SK-N-SH (cell line): ENCODE results near the gene ATP2B1. TPM values are rescaled to one million over a fixed set of nuclear protein-coding genes. Genes with fewer than 3 reads are reported as not detected.

Source experiments
- CTCF ChIA-PET: fragments of 300-600, 350-600 bp; formaldehyde crosslinking; extraction: SDS; loops from one replicate; lab custom pipeline; 2021; lab: Yijun Ruan, JAX
- POLR2A ChIA-PET: fragments of 350-600 bp; sonication (Branson Sonifier 250); formaldehyde crosslinking; extraction: SDS; loops from one replicate; lab custom pipeline; 2020; ENCODE audit warnings: antibody characterized with exemption, inconsistent platforms; lab: Yijun Ruan, JAX
- DNase-seq: peaks from one replicate; pipeline ENCODE4 v3.0.0; 2012
- H2AFZ ChIP-seq: fragments of 200-600 bp; sonication (generic); 2 replicates; pipeline ENCODE4 v1.8.1; 2016; ENCODE audit warnings: antibody characterized with exemption, mild to moderate bottlenecking, low read depth
- H3F3A ChIP-seq: fragments of 200-600 bp; sonication (generic); replicated peaks from 2 replicates; pipeline ENCODE3; 2016; ENCODE audit warnings: antibody characterized with exemption, mild to moderate bottlenecking; ENCODE audit not compliant: insufficient read depth
- H3K27ac ChIP-seq, 2 experiments: fragments of 200-500 bp in 1 of 2; fragments of 200-600 bp in 1 of 2; sonication (Bioruptor generic) in 1 of 2; sonication (generic), shearing (Covaris generic) in 1 of 2; 2 replicates each; pipeline versions ENCODE4 v1.5.1 to v1.6.1; 2014 to 2016; ENCODE audit warnings: low read depth in 2 of 2, inconsistent platforms in 1 of 2, low read length in 1 of 2, mild to moderate bottlenecking in 1 of 2, mixed read lengths in 1 of 2
- H3K27me3 ChIP-seq: fragments of 200-600 bp; sonication (generic), shearing (Covaris generic); 2 replicates; pipeline ENCODE4 v1.6.1; 2016; ENCODE audit warnings: mixed run types; ENCODE audit not compliant: insufficient read depth
- H3K36me3 ChIP-seq, 2 experiments: fragments of 200-500 bp in 1 of 2; fragments of 200-600 bp in 1 of 2; sonication (Bioruptor generic) in 1 of 2; sonication (generic) in 1 of 2; replicated peaks in 1 of 2; 2 replicates each; pipeline versions ENCODE3 to v1.5.1; 2014 to 2016; ENCODE audit warnings: low read length in 1 of 2, mild to moderate bottlenecking in 1 of 2; ENCODE audit not compliant: insufficient read depth in 2 of 2, control insufficient read depth in 1 of 2
- H3K4me1 ChIP-seq, 2 experiments: fragments of 200-500 bp in 1 of 2; fragments of 200-600 bp in 1 of 2; sonication (Bioruptor generic) in 1 of 2; sonication (generic), shearing (Covaris generic) in 1 of 2; 2 replicates each; pipeline versions ENCODE4 v1.5.1 to v1.6.1; 2014 to 2016; ENCODE audit warnings: low read depth in 1 of 2, low read length in 1 of 2, mixed run types in 1 of 2; ENCODE audit not compliant: insufficient read depth in 2 of 2, control insufficient read depth in 1 of 2
- H3K4me2 ChIP-seq: fragments of 200-600 bp; sonication (generic), shearing (Covaris generic); 2 replicates; pipeline ENCODE4 v1.6.1; 2017; ENCODE audit warnings: mixed run types
- H3K4me3 ChIP-seq, 2 experiments: fragments of 200-500 bp in 1 of 2; fragments of 200-600 bp in 1 of 2; sonication (Bioruptor generic) in 1 of 2; sonication (generic), shearing (Covaris generic) in 1 of 2; 2 replicates each; pipeline versions ENCODE4 v1.5.1 to v1.8.1; 2014 to 2016; ENCODE audit warnings: low read depth in 2 of 2, inconsistent platforms in 1 of 2, low read length in 1 of 2, mild to moderate bottlenecking in 1 of 2, mixed read lengths in 1 of 2, moderate library complexity in 1 of 2
- H3K79me2 ChIP-seq: fragments of 200-600 bp; sonication (generic); 2 replicates; pipeline ENCODE4 v1.8.1; 2017; ENCODE audit warnings: mild to moderate bottlenecking; ENCODE audit not compliant: insufficient read depth
- H3K9ac ChIP-seq: fragments of 200-600 bp; sonication (generic); 2 replicates; pipeline ENCODE4 v1.6.1; 2017; ENCODE audit warnings: mixed run types
- H3K9me2 ChIP-seq: fragments of 200-600 bp; sonication (generic); 2 replicates; pipeline ENCODE4 v1.6.1; 2017; ENCODE audit warnings: mixed run types
- H3K9me3 ChIP-seq: fragments of 200-600 bp; sonication (generic); 2 replicates; pipeline ENCODE4 v1.6.1; 2017; ENCODE audit warnings: mixed run types, mild to moderate bottlenecking, moderate library complexity
- H4K20me1 ChIP-seq: fragments of 200-600 bp; sonication (generic); 2 replicates; pipeline ENCODE4 v1.6.1; 2017; ENCODE audit warnings: mild to moderate bottlenecking, mixed run types; ENCODE audit not compliant: insufficient read depth
- CHD2 ChIP-seq: fragments of 150-350 bp; IDR thresholded peaks from 2 replicates; pipeline ENCODE4 v1.6.1; 2018; ENCODE audit warnings: low read length; ENCODE audit not compliant: partially characterized antibody
- EP300 ChIP-seq, 2 experiments: IDR thresholded peaks; 2 replicates each; pipeline versions ENCODE4 v1.4.0 to v1.6.1; 2012; ENCODE audit warnings: borderline replicate concordance in 1 of 2, low read depth in 1 of 2, low read length in 1 of 2
- EZH2phosphoT487 ChIP-seq: fragments of 200-600 bp; sonication (generic); IDR thresholded peaks from 2 replicates; pipeline ENCODE4 v1.6.1; 2017; ENCODE audit warnings: low read depth, mixed run types, mild to moderate bottlenecking, antibody characterized with exemption, moderate library complexity, borderline replicate concordance
- FOXM1 ChIP-seq: IDR thresholded peaks from 2 replicates; pipeline ENCODE4 v1.4.0; 2012; ENCODE audit warnings: low read depth, mild to moderate bottlenecking
- GATA2 ChIP-seq: sonication (generic); formaldehyde crosslinking; IDR thresholded peaks from 2 replicates; pipeline ENCODE4 v1.5.0; 2020; ENCODE audit warnings: mild to moderate bottlenecking, missing genetic modification reagents
- MXI1 ChIP-seq: IDR thresholded peaks from 2 replicates; pipeline ENCODE4 v1.6.1; 2012; ENCODE audit warnings: mild to moderate bottlenecking, low read depth, low read length, improper control_type of control experiment
- NRF1 ChIP-seq: IDR thresholded peaks from 2 replicates; pipeline ENCODE4 v1.6.1; 2012; ENCODE audit warnings: low read depth, mild to moderate bottlenecking, low read length
- POLR2AphosphoS5 ChIP-seq: IDR thresholded peaks from 2 replicates; pipeline ENCODE4 v1.6.1; 2012; ENCODE audit warnings: low read depth, low read length
- RAD21 ChIP-seq: IDR thresholded peaks from 2 replicates; pipeline ENCODE4 v1.6.1; 2012; ENCODE audit warnings: mild to moderate bottlenecking, low read length
- RCOR1 ChIP-seq: fragments of 150-350 bp; IDR thresholded peaks from 2 replicates; pipeline ENCODE4 v1.6.1; 2017; ENCODE audit warnings: antibody characterized with exemption, low read length
- RXRA ChIP-seq: IDR thresholded peaks from 2 replicates; pipeline ENCODE4 v1.4.0; 2012; ENCODE audit warnings: low read depth, mild to moderate bottlenecking, borderline replicate concordance
- TAF1 ChIP-seq: IDR thresholded peaks from 2 replicates; pipeline ENCODE4 v1.6.1; 2012; ENCODE audit warnings: low read depth, mild to moderate bottlenecking, low read length, moderate library complexity, borderline replicate concordance
- TCF12 ChIP-seq: IDR thresholded peaks from 2 replicates; pipeline ENCODE4 v1.4.0; 2012
- TEAD4 ChIP-seq: IDR thresholded peaks from 2 replicates; pipeline ENCODE4 v1.4.0; 2012; ENCODE audit warnings: mild to moderate bottlenecking, borderline replicate concordance; ENCODE audit not compliant: insufficient read depth
- YY1 ChIP-seq: IDR thresholded peaks from 2 replicates; pipeline ENCODE4 v1.4.0; 2012; ENCODE audit warnings: low read depth, mild to moderate bottlenecking
- WGBS: methylation state at CpG from one replicate; pipeline ENCODE4 v1.1.6; 2017; ENCODE audit warnings: low lambda C conversion rate; 5-methylcytosine and 5-hydroxymethylcytosine counted together
- polyA plus RNA-seq, 3 experiments: library from polyadenylated mRNA; depleted of rRNA; stranded (reverse); fragments of >200 nt; gene quantifications; 2 replicates each; pipeline ENCODE4 v1.2.3, GENCODE V29; 2012
- TF ChIP-seq, protein P1 (sequence below): fragments of 150-350 bp; IDR thresholded peaks from 2 replicates; pipeline ENCODE4 v1.6.1; 2016; ENCODE audit warnings: mild to moderate bottlenecking, low read depth, low read length
- TF ChIP-seq, protein P2 (sequence below): IDR thresholded peaks from 2 replicates; pipeline ENCODE4 v1.4.0; 2012; ENCODE audit warnings: low read depth, borderline replicate concordance
- TF ChIP-seq, protein P3 (sequence below): IDR thresholded peaks from 2 replicates; pipeline ENCODE4 v1.4.0; 2012; ENCODE audit warnings: low read depth, borderline replicate concordance
- TF ChIP-seq, protein P4 (sequence below): fragments of 200-600 bp; sonication (generic); IDR thresholded peaks from 2 replicates; pipeline ENCODE4 v1.6.1; 2017; ENCODE audit warnings: antibody characterized with exemption, mild to moderate bottlenecking, moderate library complexity

ATP2B1 gene
- polyA plus RNA-seq, 1 of the 3 experiments (the other 2 are of a cell fraction) = 4.3 TPM

DNA sequence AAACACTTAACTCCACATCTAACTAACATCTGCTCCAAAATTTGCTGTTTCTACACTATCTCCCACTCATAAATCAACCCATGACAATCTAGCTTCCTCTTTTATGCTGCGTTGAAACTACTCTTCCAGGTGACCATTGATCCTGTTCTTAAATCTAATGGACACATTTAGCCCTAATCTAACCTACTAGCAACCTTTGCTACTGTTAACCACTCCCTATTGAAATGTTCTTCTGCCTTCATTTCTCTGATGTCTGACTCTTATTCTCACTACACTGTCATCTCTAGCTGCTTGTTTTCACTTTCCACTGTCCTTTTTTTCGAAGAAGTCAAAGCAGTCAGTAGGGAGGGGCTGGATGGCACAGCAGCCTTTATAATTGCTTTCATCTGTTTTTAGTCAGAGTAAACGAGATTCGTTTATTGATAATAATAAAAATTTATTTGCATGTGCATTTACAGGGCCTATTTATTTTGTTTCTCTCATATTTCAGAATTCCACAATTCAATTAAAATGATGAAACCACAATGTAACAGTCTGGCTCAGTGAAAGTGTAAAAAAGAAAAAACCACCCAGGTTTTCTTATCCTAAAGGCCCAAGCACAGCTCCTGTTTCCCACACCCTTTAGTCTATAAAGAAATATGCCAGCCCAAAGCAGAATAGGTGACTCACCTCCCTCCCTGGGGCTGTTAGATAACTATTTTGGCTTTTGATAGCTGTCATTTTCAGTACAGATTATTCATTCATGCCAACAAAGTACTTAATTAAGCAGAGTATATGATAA is 44.9 kb downstream of the ATP2B1 start:
- 0 out of 4 replicates have a peak, but pooled peaks of 1 of the 2 experiments have one; percentile 13 for TF ChIP-seq EP300 (IDR thresholded peaks at IDR 0.05; ENCODE audit: borderline replicate concordance in 1 of 2, low read depth in 1 of 2, low read length in 1 of 2)
- TF ChIP-seq RCOR1 = no peak
- no peak for TF ChIP-seq TAF1
- peak; percentile 34 for TF ChIP-seq TCF12
- TF ChIP-seq, all 33 proteins: peak for 2
- Histone ChIP-seq H3K27me3 (no peaks in the 10 kb centered on the region), H3K79me2 (peaks cover 5% of the 10 kb centered on the region), H3K36me3 (no peaks in the 10 kb centered on the region), H3K9me2 (peaks cover 4% of the 10 kb centered on the region; the same call in 1 of the 2 replicates), H3K9ac (no peak overlapping the region), H2AFZ (no peak overlapping the region), H4K20me1 (no peaks in the 10 kb centered on the region), H3K4me2 (peak overlapping the region; percentile 58; the same call in 1 of the 2 replicates), H3K4me3 (no peak overlapping the region), H3K27ac (peak overlapping the region; percentile 20 to 22; a peak in 3 of 4 replicates), H3F3A (no peaks in the 10 kb centered on the region), H3K9me3 (no peaks in the 10 kb centered on the region), H3K4me1 (peaks cover 5 to 16% of the 10 kb centered on the region in 2 experiments; a peak in 3 of 4 replicates)
- WGBS = 24% methylated on average over 4 of the region's 4 CpGs
- POLR2A ChIA-PET = no interaction called here
- CTCF ChIA-PET = interaction anchor here (1.0 kb wide), 1 partner anchor 45 kb away, joined by 4 read pairs; the partner anchor contains the start of gene ATP2B1
- peak; percentile 54 for DNase-seq

DNA sequence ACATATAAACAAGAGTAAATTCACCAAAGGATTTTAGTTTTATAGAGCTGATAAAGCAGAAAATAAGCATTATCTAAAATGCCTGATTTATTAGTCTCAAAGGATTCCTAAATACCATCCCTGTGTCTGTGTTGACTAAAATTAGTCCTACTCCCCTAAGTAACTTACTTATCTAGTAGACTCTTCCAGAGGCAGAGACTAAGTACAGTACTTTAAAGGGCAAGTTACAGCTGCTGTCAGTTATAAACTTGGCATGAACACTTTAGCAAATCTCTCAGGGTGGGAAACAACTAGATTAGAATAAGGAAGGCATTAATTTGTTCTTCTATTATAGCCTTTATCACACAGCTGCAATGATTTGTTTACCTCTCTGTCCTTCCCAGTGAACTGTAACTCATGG is 46.0 kb downstream of the ATP2B1 start:
- Histone ChIP-seq H3K9me2 (peaks cover 4% of the 10 kb centered on the region; the same call in 1 of the 2 replicates), H3K79me2 (peaks cover 5% of the 10 kb centered on the region), H3K27ac (no peak overlapping the region), H3K27me3 (no peaks in the 10 kb centered on the region), H3K9me3 (no peaks in the 10 kb centered on the region), H2AFZ (no peak overlapping the region), H3K4me2 (no peak overlapping the region), H3K9ac (no peak overlapping the region), H3K4me3 (no peak overlapping the region)
- POLR2A ChIA-PET = no interaction called here
- no peak for TF ChIP-seq POLR2AphosphoS5
- TF ChIP-seq FOXM1 = no peak
- TF ChIP-seq, protein P1, sequence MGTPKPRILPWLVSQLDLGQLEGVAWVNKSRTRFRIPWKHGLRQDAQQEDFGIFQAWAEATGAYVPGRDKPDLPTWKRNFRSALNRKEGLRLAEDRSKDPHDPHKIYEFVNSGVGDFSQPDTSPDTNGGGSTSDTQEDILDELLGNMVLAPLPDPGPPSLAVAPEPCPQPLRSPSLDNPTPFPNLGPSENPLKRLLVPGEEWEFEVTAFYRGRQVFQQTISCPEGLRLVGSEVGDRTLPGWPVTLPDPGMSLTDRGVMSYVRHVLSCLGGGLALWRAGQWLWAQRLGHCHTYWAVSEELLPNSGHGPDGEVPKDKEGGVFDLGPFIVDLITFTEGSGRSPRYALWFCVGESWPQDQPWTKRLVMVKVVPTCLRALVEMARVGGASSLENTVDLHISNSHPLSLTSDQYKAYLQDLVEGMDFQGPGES = no peak
- no peak for TF ChIP-seq TEAD4
- TF ChIP-seq CHD2 = no peak
- no peak for TF ChIP-seq RAD21
- TF ChIP-seq, protein P2, sequence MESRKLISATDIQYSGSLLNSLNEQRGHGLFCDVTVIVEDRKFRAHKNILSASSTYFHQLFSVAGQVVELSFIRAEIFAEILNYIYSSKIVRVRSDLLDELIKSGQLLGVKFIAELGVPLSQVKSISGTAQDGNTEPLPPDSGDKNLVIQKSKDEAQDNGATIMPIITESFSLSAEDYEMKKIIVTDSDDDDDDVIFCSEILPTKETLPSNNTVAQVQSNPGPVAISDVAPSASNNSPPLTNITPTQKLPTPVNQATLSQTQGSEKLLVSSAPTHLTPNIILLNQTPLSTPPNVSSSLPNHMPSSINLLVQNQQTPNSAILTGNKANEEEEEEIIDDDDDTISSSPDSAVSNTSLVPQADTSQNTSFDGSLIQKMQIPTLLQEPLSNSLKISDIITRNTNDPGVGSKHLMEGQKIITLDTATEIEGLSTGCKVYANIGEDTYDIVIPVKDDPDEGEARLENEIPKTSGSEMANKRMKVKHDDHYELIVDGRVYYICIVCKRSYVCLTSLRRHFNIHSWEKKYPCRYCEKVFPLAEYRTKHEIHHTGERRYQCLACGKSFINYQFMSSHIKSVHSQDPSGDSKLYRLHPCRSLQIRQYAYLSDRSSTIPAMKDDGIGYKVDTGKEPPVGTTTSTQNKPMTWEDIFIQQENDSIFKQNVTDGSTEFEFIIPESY = no peak
- TF ChIP-seq, protein P3, sequence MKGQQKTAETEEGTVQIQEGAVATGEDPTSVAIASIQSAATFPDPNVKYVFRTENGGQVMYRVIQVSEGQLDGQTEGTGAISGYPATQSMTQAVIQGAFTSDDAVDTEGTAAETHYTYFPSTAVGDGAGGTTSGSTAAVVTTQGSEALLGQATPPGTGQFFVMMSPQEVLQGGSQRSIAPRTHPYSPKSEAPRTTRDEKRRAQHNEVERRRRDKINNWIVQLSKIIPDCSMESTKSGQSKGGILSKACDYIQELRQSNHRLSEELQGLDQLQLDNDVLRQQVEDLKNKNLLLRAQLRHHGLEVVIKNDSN = no peak
- no peak for TF ChIP-seq RXRA
- TF ChIP-seq, protein P4, sequence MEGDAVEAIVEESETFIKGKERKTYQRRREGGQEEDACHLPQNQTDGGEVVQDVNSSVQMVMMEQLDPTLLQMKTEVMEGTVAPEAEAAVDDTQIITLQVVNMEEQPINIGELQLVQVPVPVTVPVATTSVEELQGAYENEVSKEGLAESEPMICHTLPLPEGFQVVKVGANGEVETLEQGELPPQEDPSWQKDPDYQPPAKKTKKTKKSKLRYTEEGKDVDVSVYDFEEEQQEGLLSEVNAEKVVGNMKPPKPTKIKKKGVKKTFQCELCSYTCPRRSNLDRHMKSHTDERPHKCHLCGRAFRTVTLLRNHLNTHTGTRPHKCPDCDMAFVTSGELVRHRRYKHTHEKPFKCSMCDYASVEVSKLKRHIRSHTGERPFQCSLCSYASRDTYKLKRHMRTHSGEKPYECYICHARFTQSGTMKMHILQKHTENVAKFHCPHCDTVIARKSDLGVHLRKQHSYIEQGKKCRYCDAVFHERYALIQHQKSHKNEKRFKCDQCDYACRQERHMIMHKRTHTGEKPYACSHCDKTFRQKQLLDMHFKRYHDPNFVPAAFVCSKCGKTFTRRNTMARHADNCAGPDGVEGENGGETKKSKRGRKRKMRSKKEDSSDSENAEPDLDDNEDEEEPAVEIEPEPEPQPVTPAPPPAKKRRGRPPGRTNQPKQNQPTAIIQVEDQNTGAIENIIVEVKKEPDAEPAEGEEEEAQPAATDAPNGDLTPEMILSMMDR = no peak
- no peak for TF ChIP-seq GATA2 (CRISPR knock-in tag)
- TF ChIP-seq RCOR1 = no peak
- no peak for TF ChIP-seq TAF1
- TF ChIP-seq MXI1 = no peak
- no peak for TF ChIP-seq YY1
- no peak for TF ChIP-seq EZH2phosphoT487
- no peak for TF ChIP-seq NRF1
- TF ChIP-seq, all 33 proteins: peak for 0
- H3F3A ChIP-seq = no peaks in the 10 kb centered on the region
- CTCF ChIA-PET = interaction anchor here (0.6 to 1.0 kb wide), 2 partner anchors 16 to 46 kb away, joined by 3 to 4 read pairs; partner anchors contain the start of gene ATP2B1
- no peaks in the 10 kb centered on the region for H3K36me3 ChIP-seq
- peaks cover 5 to 16% of the 10 kb centered on the region in 2 experiments; a peak in 3 of 4 replicates for H3K4me1 ChIP-seq
- no peak for DNase-seq
- no peaks in the 10 kb centered on the region for H4K20me1 ChIP-seq
